K562 (cell line): ENCODE measurements around the gene PLXND1.

ENCODE experiments used
- ESRRB ChIP-seq: fragments of 250-450 bp; sonication (Bioruptor Pico); IDR thresholded peaks from 2 replicates; pipeline ENCODE4 v1.5.0; 2020; ENCODE audit warnings: mild to moderate bottlenecking, moderate library complexity, borderline replicate concordance
- RBM39 ChIP-seq: fragments of 200-400 bp; formaldehyde crosslinking; optimal IDR thresholded peaks from 2 replicates; pipeline ENCODE3; 2018; ENCODE audit warnings: low read depth, low read length
- RFX5 ChIP-seq: IDR thresholded peaks from 2 replicates; pipeline ENCODE4 v1.6.1; 2011; ENCODE audit warnings: low read depth, mild to moderate bottlenecking, improper control_type of control experiment, low read length
- SRSF1 ChIP-seq: fragments of 200-400 bp; formaldehyde crosslinking; IDR thresholded peaks from 2 replicates; pipeline ENCODE4 v1.6.1; 2017; ENCODE audit warnings: mild to moderate bottlenecking, low read depth, low read length, moderate library complexity
- U2AF1 ChIP-seq: fragments of 200-400 bp; formaldehyde crosslinking; optimal IDR thresholded peaks from 2 replicates; pipeline ENCODE3; 2017; ENCODE audit warnings: mild to moderate bottlenecking, low read depth, low read length, moderate library complexity
- TF ChIP-seq, protein P1 (sequence below): sonication (generic); formaldehyde crosslinking; IDR thresholded peaks from 2 replicates; pipeline ENCODE4 v1.5.0; 2020; ENCODE audit warnings: missing genetic modification reagents

DNA sequence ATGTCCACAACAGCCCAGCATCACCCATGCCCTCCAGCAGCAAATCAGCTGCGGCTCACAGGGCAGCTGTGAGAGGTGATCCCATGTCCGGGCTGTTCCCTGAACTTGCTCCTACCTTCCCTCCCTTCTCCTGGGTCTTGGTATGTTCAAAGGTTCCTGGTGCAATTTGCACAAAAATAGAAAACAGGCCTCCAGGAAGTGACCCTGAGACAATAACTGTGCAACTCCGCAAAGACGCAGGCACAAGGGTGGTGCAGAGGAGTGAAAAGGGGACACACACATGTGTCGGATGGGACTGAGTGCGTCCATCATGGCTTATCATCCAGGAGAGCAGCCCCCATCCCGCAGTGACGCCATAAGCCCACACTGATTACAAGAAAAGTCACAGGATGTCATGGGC is 16.3 kb downstream of the PLXND1 start:
- TF ChIP-seq SRSF1 (no peak), ESRRB (no peak), RFX5 (no peak), RBM39 (no peak), U2AF1 (no peak)
- TF ChIP-seq, protein P1, sequence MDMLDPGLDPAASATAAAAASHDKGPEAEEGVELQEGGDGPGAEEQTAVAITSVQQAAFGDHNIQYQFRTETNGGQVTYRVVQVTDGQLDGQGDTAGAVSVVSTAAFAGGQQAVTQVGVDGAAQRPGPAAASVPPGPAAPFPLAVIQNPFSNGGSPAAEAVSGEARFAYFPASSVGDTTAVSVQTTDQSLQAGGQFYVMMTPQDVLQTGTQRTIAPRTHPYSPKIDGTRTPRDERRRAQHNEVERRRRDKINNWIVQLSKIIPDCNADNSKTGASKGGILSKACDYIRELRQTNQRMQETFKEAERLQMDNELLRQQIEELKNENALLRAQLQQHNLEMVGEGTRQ (CRISPR knock-in tag), result no peak
